Measurements from ENCODE around the gene FLT3.

DNA sequence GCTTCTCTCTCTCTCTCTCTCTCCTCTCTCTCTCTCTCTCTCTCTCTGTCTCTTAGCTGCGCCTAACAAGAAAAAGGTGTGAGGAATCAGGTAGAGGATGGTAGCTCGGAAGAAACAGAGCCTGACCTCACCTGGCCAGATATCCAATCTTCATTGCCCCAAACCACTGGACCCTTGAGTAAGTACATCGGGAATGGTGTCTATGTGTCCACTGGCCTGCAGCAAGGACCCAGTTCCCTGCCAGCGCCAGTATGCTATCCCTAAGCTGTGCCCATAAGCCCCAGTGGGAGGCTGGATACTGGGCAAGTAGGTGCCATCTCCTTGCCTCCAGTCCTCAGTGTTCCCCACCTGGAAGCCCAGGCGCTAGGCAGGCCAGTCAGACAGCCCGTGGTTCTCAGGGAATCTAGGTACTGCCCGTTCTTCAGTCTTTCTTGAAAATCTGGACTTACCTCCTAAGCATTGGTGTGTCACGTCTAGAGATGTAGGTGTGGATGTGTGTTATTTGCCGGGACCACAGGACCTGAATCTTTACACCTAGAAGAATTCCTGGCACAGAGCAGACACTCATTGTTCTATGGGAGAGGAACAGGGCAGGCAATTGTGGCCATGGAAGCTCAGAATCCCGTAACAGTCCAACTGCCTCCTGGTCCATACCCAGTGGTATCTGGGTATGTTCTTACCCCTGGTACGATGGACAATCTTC is 119.2 kb downstream of the FLT3 start:
- TF ChIP-seq CTCF (IDR thresholded peaks at IDR 0.05) (no peak), POLR2A (IDR thresholded peaks at IDR 0.05) (no peak)

Measured in heart left ventricle (tissue), 13 donors.